ENCODE measurements around the gene NSUN3.

DNA sequence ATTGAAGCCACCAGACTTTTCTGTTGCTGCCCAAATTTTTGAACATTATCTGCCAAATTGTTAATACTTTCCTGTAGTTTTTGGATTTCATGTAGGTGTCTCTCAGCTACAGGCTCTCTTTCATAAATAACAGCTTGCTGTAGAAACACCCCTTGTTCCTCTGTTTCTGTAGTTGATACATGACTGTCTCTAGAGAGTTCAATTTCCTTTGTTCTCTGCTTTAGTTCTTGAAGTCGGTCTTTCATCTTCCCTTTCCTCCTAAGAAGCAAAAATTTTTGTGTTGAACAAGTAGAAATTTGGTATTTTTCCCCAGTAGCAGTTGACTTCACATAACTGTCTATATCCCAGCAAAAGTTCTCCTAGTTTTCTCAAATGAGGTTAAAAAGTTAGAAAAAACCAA is 47.8 kb upstream of the NSUN3 start:
- TF ChIP-seq FOXM1 (IDR thresholded peaks at IDR 0.05; ENCODE audit: low read depth) (no peak), GATA2 (CRISPR knock-in tag; IDR thresholded peaks at IDR 0.05) (no peak), SIN3A (IDR thresholded peaks at IDR 0.05; ENCODE audit: borderline replicate concordance, low read depth, low read length) (no peak), EZH2phosphoT487 (IDR thresholded peaks at IDR 0.05; ENCODE audit: borderline replicate concordance, low read depth) (no peak), TEAD4 (IDR thresholded peaks at IDR 0.05; ENCODE audit: borderline replicate concordance, insufficient read depth) (no peak)
- TF ChIP-seq, protein P1, sequence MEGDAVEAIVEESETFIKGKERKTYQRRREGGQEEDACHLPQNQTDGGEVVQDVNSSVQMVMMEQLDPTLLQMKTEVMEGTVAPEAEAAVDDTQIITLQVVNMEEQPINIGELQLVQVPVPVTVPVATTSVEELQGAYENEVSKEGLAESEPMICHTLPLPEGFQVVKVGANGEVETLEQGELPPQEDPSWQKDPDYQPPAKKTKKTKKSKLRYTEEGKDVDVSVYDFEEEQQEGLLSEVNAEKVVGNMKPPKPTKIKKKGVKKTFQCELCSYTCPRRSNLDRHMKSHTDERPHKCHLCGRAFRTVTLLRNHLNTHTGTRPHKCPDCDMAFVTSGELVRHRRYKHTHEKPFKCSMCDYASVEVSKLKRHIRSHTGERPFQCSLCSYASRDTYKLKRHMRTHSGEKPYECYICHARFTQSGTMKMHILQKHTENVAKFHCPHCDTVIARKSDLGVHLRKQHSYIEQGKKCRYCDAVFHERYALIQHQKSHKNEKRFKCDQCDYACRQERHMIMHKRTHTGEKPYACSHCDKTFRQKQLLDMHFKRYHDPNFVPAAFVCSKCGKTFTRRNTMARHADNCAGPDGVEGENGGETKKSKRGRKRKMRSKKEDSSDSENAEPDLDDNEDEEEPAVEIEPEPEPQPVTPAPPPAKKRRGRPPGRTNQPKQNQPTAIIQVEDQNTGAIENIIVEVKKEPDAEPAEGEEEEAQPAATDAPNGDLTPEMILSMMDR (IDR thresholded peaks at IDR 0.05) = no peak
- TF ChIP-seq, protein P2, sequence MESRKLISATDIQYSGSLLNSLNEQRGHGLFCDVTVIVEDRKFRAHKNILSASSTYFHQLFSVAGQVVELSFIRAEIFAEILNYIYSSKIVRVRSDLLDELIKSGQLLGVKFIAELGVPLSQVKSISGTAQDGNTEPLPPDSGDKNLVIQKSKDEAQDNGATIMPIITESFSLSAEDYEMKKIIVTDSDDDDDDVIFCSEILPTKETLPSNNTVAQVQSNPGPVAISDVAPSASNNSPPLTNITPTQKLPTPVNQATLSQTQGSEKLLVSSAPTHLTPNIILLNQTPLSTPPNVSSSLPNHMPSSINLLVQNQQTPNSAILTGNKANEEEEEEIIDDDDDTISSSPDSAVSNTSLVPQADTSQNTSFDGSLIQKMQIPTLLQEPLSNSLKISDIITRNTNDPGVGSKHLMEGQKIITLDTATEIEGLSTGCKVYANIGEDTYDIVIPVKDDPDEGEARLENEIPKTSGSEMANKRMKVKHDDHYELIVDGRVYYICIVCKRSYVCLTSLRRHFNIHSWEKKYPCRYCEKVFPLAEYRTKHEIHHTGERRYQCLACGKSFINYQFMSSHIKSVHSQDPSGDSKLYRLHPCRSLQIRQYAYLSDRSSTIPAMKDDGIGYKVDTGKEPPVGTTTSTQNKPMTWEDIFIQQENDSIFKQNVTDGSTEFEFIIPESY (IDR thresholded peaks at IDR 0.05; ENCODE audit: borderline replicate concordance, low read depth) = no peak
- TF ChIP-seq, protein P3, sequence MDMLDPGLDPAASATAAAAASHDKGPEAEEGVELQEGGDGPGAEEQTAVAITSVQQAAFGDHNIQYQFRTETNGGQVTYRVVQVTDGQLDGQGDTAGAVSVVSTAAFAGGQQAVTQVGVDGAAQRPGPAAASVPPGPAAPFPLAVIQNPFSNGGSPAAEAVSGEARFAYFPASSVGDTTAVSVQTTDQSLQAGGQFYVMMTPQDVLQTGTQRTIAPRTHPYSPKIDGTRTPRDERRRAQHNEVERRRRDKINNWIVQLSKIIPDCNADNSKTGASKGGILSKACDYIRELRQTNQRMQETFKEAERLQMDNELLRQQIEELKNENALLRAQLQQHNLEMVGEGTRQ (IDR thresholded peaks at IDR 0.05; ENCODE audit: borderline replicate concordance, low read depth, low read length) = no peak
